Measurements from ENCODE around the gene PIWIL1.

PIWIL1 gene

GRCh38 chr12:130374083-130374482 is 36.4 kb downstream of the PIWIL1 start:
- no peak for DNase-seq (ENCODE audit: low read depth)

GRCh38 chr12:130375296-130376287 is 37.9 kb downstream of the PIWIL1 start:
- DNase-seq (ENCODE audit: low read depth), result no peak

- DNase-seq (ENCODE audit: low read depth), result no peak
Observed at GRCh38 chr12:130382818-130383217, 45.1 kb downstream of the PIWIL1 start.

GRCh38 chr12:130384234-130384633 is 46.5 kb downstream of the PIWIL1 start:
- DNase-seq (ENCODE audit: low read depth), result no peak

- no peak for DNase-seq (ENCODE audit: low read depth)
Observed at GRCh38 chr12:130385193-130385592, 47.5 kb downstream of the PIWIL1 start.

- DNase-seq (ENCODE audit: low read depth), result no peak
Observed at GRCh38 chr12:130391186-130391585, 53.5 kb downstream of the PIWIL1 start.

- DNase-seq (ENCODE audit: low read depth), result no peak
Observed at GRCh38 chr12:130394906-130395305, 57.2 kb downstream of the PIWIL1 start.

- no peak for DNase-seq (ENCODE audit: low read depth)
Observed at GRCh38 chr12:130396667-130397066, 59.0 kb downstream of the PIWIL1 start.

- DNase-seq (ENCODE audit: low read depth), result no peak
Observed at GRCh38 chr12:130398100-130398848, 60.6 kb downstream of the PIWIL1 start.

- DNase-seq (ENCODE audit: low read depth), result no peak
Observed at GRCh38 chr12:130401703-130402102, 64.0 kb downstream of the PIWIL1 start.

GRCh38 chr12:130405332-130405731 is 67.6 kb downstream of the PIWIL1 start:
- DNase-seq (ENCODE audit: low read depth), result no peak

- no peak for DNase-seq (ENCODE audit: low read depth)
Observed at GRCh38 chr12:130412384-130412783, 74.7 kb downstream of the PIWIL1 start.

- no peak for DNase-seq (ENCODE audit: low read depth)
Observed at GRCh38 chr12:130413909-130414308, 76.2 kb downstream of the PIWIL1 start.

- DNase-seq (ENCODE audit: low read depth), result no peak
Observed at GRCh38 chr12:130414381-130414780, 76.7 kb downstream of the PIWIL1 start.

GRCh38 chr12:130418251-130418650 is 80.6 kb downstream of the PIWIL1 start:
- DNase-seq (ENCODE audit: low read depth), result no peak

- DNase-seq (ENCODE audit: low read depth), result no peak
Observed at GRCh38 chr12:130419116-130419515, 81.4 kb downstream of the PIWIL1 start.

- DNase-seq (ENCODE audit: low read depth), result no peak
Observed at GRCh38 chr12:130420071-130420470, 82.4 kb downstream of the PIWIL1 start.

GRCh38 chr12:130421896-130422295 is 84.2 kb downstream of the PIWIL1 start:
- DNase-seq (ENCODE audit: low read depth), result no peak
